GM12878 (cell line): ENCODE results near the gene PATL2. TPM values are rescaled to one million over a fixed set of nuclear protein-coding genes. Genes with fewer than 3 reads are reported as not detected.

Experiments used
- ATF2 ChIP-seq: IDR thresholded peaks from 2 replicates; pipeline ENCODE4 v1.6.1; 2012; ENCODE audit warnings: low read length, inconsistent platforms
- CBX5 ChIP-seq: sonication (generic); IDR thresholded peaks from 2 replicates; pipeline ENCODE4 v1.6.1; 2016; ENCODE audit warnings: low read depth, moderate library complexity, mild to moderate bottlenecking, inconsistent platforms
- CHD2 ChIP-seq: IDR thresholded peaks from 2 replicates; pipeline ENCODE4 v1.6.1; 2011; ENCODE audit warnings: low read depth, low read length, improper control_type of control experiment, borderline replicate concordance
- E2F4 ChIP-seq: IDR thresholded peaks from 2 replicates; pipeline ENCODE4 v1.6.1; 2012; ENCODE audit warnings: low read depth, low read length, improper control_type of control experiment
- EGR1 ChIP-seq, 2 experiments: IDR thresholded peaks; 1 replicate in 1 of 2; 2 replicates in 1 of 2; pipeline ENCODE4 v1.6.1; 2011 to 2012; ENCODE audit warnings: low read depth in 2 of 2, low read length in 2 of 2, borderline replicate concordance in 1 of 2, mild to moderate bottlenecking in 1 of 2, moderate library complexity in 1 of 2
- ELK1 ChIP-seq: IDR thresholded peaks from 2 replicates; pipeline ENCODE4 v1.6.1; 2012; ENCODE audit warnings: low read depth, low read length, improper control_type of control experiment
- JUND ChIP-seq: IDR thresholded peaks from 2 replicates; pipeline ENCODE4 v1.6.1; 2012; ENCODE audit warnings: low read depth, mild to moderate bottlenecking, low read length, improper control_type of control experiment, moderate library complexity
- KAT2A ChIP-seq: conservative IDR thresholded peaks from 2 replicates; pipeline ENCODE4 v1.6.1; 2011; ENCODE audit warnings: low read depth, low read length; ENCODE audit not compliant: control insufficient read depth
- MXI1 ChIP-seq: fragments of 150-350 bp; IDR thresholded peaks from 2 replicates; pipeline ENCODE4 v1.6.1; 2011; ENCODE audit warnings: low read depth, mild to moderate bottlenecking, inconsistent platforms, low read length, improper control_type of control experiment
- MYC ChIP-seq: IDR thresholded peaks from 2 replicates; pipeline ENCODE4 v1.6.1; 2011; ENCODE audit warnings: mild to moderate bottlenecking, low read length, moderate library complexity, inconsistent platforms; ENCODE audit not compliant: insufficient read depth, insufficient replicate concordance, insufficient read length, severe bottlenecking
- NFYB ChIP-seq: IDR thresholded peaks from 2 replicates; pipeline ENCODE4 v1.6.1; 2011; ENCODE audit warnings: low read depth, mild to moderate bottlenecking, low read length, improper control_type of control experiment, moderate library complexity; ENCODE audit not compliant: insufficient read depth
- NKRF ChIP-seq: fragments of 450-650 bp; conservative IDR thresholded peaks from 2 replicates; pipeline ENCODE4 v1.6.1; 2017; ENCODE audit warnings: mild to moderate bottlenecking, moderate library complexity
- PAX8 ChIP-seq: fragments of 450-650 bp; IDR thresholded peaks from 2 replicates; pipeline ENCODE4 v1.6.1; 2017; ENCODE audit warnings: mild to moderate bottlenecking, moderate library complexity
- POLR2AphosphoS2 ChIP-seq: IDR thresholded peaks from 2 replicates; pipeline ENCODE4 v1.6.1; 2011; ENCODE audit warnings: low read depth, mild to moderate bottlenecking, low read length, improper control_type of control experiment, moderate library complexity
- SIN3A ChIP-seq: IDR thresholded peaks from 2 replicates; pipeline ENCODE4 v1.6.1; 2012; ENCODE audit warnings: low read depth, low read length, improper control_type of control experiment
- SREBF2 ChIP-seq: IDR thresholded peaks from 2 replicates; pipeline ENCODE4 v1.6.1; 2012; ENCODE audit warnings: mild to moderate bottlenecking, low read length
- STAT1 ChIP-seq: fragments of 450-650 bp; conservative IDR thresholded peaks from 2 replicates; pipeline ENCODE4 v1.6.1; 2014; ENCODE audit warnings: antibody characterized with exemption, mild to moderate bottlenecking
- SUPT20H ChIP-seq: IDR thresholded peaks from 2 replicates; pipeline ENCODE4 v1.6.1; 2011; ENCODE audit warnings: low read depth, mild to moderate bottlenecking, low read length, moderate library complexity, borderline replicate concordance; ENCODE audit not compliant: control insufficient read depth
- TARDBP ChIP-seq: IDR thresholded peaks from 2 replicates; pipeline ENCODE4 v1.6.1; 2016; ENCODE audit warnings: borderline replicate concordance
- USF1 ChIP-seq: IDR thresholded peaks from 2 replicates; pipeline ENCODE4 v1.6.1; 2011; ENCODE audit warnings: borderline replicate concordance, low read depth, mild to moderate bottlenecking, moderate library complexity, mixed read lengths, low read length; ENCODE audit not compliant: insufficient read depth; ENCODE audit errors: extremely low read length
- USF2 ChIP-seq: IDR thresholded peaks from 2 replicates; pipeline ENCODE4 v1.6.1; 2011; ENCODE audit warnings: low read depth, low read length, improper control_type of control experiment, borderline replicate concordance
- ZBED1 ChIP-seq: IDR thresholded peaks from 2 replicates; pipeline ENCODE4 v1.6.1; 2016; ENCODE audit warnings: borderline replicate concordance
- polyA plus RNA-seq, 11 experiments: library from polyadenylated mRNA; depleted of rRNA in 4 of 11; unstranded in 6 of 11; stranded (reverse) in 5 of 11; fragments of >200 nt; fragmentation: Nextera tagmentation in 4 of 11; fragmentation: Illumina TruSeq in 1 of 11; extraction: Ambion mirVana in 4 of 11; extraction: Trizol in 1 of 11; gene quantifications; 1 replicate in 1 of 11; 2 replicates in 10 of 11; pipeline versions ENCODE4 v1.2.1 to v1.2.3, GENCODE V29; 2011 to 2016; ENCODE audit warnings: inconsistent platforms in 2 of 11, missing spikeins in 2 of 11, low read depth in 1 of 11
- total RNA-seq, 4 experiments: library from RNA; depleted of rRNA in 3 of 4; stranded (reverse); fragments of >200 nt in 3 of 4; fragmentation: Illumina TruSeq in 1 of 4; extraction: Trizol in 1 of 4; gene quantifications; 2 replicates each; pipeline versions ENCODE4 v1.2.1 to v1.2.3, GENCODE V29; 2013 to 2021

Gene PATL2
- total and polyA plus RNA-seq, 10 of the 15 experiments (the other 5 are each of a cell fraction or from before 2014, with no cell fraction given): 4.2 to 16.2 (median 12.1) TPM

GRCh38 chr15:44712346-44713005 is 1.4 kb upstream of the PATL2 start (continued):
- TF ChIP-seq MXI1 (peak; percentile 29; the same call in 1 of the 2 replicates), SUPT20H (no peak), NFYB (no peak), SREBF2 (no peak), PAX8 (no peak), CBX5 (no peak), ELK1 (no peak), E2F4 (no peak), USF2 (no peak), SIN3A (no peak; the same call in 1 of the 2 replicates), CHD2 (0 out of 2 replicates have a peak, but pooled peaks have one; percentile 29), TARDBP (no peak), NKRF (no peak; the same call in 1 of the 2 replicates), USF1 (no peak), MYC (no peak), ZBED1 (no peak), EGR1 (IDR thresholded peaks at IDR 0.05; ENCODE audit: borderline replicate concordance in 1 of 2, low read depth in 2 of 2, low read length in 2 of 2) (no peak), JUND (no peak), KAT2A (no peak), STAT1 (no peak), ATF2 (no peak), POLR2AphosphoS2 (no peak)
